HG02588 (cell line): ENCODE results near the gene NSF.
"Not testable (repeated sequence)": the region's sequence is repeated elsewhere in the genome, so short reads cannot be mapped to it uniquely, and the experiment has no call there.

ENCODE experiments used
- ATAC-seq: cut with Tn5 transposase; IDR thresholded peaks from one replicate; pipeline ENCODE4 v1.9.1; 2021; ENCODE audit warnings: mild to moderate bottlenecking, moderate library complexity; ENCODE audit not compliant: unreplicated experiment

Gene NSF

DNA sequence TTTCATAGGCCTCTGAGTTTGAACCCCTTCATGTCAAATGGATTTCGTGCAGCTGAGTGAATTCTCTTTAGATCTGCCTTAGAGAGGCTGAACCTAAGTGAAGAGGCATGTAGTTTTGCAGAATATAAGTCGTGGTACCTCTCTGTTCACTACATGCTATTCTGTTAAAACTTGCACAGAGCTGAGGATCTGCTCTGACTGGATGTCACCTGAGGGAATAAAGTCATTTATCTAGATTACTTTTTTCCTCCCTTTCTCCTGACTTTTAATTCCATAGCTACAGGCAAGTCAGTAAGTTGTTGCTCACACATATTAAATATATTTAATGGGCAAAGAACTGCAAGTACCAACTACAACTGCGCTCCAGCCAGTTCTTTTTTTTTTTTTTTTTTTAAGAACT is 163.3 kb downstream of the NSF start:
- no peak for ATAC-seq

DNA sequence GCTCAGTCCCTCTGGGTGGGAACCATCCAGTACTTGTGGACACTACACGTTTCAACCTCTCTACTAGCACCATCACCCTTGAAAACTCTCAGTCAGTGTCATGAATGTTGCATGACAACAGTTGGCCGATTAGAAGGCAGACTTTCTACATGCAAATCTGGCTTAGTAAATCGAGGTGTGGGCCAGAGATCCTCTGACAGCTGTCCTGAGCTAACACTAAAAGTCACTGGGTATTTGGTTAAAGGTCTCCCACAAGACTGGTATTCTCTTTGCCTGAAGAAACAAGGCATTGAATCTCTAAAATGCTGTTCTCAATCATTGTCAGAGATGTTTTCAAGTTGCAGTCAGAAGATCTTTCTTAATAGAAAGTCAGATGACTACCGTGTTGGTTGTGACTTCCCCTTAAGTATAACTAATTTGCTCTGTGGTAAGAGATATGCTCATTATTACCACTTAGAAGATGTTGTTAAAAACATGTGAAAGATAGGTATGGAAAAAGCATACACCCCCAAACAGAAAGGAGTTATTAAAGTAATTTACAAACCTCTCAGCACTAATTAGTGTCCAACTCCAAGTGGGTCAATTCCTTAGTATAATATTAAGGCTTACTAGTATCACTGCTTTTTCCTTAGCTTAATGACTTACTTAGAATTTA is 165.7 kb downstream of the NSF start:
- no peak for ATAC-seq

DNA sequence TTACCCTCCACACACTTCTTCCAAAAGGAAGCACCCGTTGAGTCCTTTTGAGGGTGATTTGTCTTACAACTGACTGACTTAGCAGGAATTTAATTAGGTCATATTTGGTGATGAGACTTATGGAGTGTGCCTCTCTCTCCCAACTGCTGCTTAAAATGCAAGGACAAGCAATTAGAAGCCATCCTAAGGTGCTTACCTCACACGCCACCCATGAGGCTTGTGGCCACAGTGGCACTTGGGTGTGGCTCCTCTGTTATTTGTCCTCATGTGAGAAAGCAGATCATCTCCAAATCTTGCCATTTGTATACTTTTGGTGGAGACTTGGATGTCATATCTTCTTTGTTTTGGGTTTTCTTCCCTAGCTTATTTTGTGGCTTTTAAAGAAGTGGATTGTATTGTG is 166.4 kb downstream of the NSF start:
- ATAC-seq, result no peak

DNA sequence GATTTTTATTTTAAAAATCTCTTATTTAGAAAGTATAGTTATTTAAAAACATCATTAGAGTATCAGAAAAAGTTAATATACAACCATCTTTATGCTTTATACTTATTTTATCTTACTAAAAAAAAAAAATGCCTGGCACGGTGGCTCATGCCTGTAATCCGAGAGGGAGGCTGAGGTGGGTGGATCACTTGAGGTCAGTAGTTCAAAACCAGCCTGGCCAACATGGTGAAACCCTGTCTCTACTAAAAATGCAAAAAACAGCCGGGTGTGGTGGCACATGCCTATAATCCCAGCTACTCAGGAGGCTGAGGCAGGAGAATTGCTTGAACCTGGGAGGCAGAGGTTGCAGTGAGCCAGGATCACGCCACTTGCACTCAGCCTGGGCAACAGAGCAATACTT is 167.1 kb downstream of the NSF start:
- not testable (repeated sequence) for ATAC-seq

DNA sequence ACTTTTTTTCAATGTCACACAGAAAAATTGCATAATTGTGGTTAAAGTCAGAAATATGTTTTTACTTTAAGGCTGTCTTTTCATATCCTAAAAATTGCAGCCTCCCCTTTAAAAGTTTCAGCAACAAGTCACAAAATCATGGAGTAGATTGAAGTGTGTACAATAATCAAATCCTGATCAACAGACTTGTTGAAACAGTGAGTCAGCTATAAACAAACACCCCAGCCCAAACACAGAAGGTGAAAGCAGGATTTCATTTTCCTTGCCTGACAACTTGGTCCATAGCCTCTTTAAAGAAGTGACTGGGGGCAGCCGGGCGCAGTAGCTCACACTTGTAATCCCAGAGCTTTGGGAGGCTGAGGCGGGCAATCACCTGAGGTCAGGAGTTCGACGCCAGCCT is 168.1 kb downstream of the NSF start:
- ATAC-seq, result no peak

DNA sequence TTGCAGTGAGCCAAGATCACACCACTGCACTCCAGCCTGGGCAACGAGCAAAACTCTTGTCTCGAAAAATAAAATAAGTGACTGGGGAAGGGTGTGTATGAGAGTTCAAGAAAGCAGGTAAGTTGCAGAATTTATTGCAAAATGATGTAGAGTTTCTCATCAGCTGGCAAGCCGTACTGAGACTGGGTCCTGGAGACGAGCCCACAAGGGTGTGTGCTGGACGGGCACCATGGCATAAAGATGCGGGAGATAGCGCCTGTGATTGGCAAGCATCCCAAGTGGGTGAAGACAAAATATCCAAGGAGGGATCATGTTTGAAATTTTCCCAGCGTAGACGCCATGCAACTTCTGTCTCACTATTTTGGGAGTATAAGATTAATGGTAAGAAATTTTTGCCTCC is 168.7 kb downstream of the NSF start:
- ATAC-seq, result no peak

DNA sequence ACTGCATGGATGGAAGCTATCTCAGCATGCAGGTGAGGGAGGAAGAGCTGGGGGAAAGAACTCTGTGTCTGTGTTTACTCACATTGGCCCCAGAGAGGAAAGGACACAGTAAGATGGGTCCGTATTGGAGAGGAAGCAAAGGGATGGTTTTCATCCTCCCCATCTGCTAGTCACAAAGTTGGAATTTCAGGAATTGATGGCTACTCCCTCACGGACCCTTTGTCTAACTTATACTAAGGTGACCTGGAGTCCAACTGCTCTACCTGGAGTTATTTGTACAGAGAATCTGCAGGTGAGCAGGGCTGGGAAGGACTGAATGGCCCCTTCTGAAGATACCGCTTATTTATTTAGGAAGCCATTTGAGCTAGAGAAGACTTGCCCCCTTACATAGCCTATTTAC is 172.9 kb downstream of the NSF start:
- no peak for ATAC-seq

DNA sequence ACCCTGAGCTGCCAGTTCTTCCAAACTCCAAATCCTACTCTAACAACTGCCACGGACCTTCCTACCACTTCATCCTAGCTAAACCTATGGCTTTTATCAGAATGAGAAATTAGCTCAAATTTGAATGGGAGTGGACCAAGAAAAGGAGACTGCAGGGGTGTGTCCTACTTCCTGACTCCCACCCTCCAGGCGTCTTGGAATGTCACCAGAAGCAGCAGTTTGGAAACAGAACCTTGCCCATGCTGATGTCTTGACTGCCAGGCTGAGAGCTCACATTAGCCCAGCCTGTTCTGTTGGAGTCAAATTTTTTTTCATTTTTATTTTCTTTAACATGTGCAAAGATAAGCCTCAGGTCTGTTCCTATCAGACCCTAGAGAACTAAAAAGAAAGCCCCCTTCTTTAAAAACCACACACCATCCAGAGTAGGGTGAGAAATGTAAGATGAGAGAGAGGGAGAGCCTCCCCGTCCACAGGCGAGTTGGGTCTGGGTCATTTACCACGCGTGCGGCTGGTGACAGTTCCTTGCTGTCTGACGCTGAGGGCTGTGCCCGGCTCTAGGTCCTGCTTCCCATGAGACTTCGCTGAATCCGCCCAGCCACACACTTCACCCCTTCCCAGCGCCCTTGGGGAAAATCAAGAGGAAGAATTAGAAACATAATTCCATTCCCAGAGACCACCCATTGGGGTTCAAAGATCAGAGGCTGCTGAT is 173.7 kb downstream of the NSF start:
- ATAC-seq, result no peak

DNA sequence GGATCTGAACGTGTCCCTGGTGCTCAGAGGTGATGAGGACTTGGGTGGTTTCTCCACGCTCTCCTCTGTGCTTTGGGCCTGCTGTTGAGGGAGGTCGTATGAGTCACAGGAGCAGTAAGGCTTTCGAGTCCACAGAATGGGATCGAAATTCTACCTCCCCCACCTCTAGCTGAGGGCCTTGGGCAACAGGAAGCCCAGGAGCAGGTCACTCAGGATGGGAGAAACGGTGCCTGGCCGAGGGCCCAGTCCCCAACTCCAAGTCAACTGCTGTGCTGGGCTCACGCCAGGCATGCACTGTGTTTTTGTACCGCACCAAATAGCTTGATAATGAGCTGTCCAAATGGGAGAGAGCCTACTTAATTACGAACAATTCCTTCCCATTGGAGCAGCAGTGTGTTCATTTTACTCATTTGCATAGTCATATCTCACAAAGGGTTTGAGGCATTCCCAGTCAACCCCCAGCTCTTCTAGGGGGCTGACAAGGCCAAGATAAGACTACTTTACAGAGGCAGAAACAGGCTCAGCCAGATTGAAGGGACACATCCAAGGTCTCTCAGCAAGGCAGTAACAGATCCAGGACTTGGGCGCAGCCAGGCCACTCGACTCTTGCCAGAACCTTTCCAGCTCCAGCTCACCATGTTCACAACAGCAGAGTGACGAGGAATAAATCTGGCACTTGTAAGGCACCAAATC is 174.4 kb downstream of the NSF start:
- no peak for ATAC-seq

DNA sequence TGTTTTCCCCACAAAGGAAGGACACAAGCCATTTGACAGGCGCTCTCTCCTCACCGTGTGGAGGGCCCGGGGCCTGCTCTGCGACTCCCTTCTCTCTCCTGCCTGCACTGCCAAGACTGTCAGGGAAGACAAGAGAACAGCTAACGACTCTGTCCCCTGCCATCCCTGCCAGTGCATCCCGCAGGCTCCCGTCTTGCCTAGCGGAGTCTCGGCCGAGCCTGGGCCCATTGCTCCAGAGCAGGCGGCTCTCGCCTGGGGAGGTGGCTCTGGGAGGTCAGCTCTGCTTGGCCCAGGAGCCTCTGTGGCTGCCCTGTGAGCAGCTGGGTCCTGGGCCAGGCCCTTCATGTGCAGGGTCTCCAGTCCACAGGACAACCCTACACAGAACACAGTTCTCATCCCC is 175.0 kb downstream of the NSF start:
- no peak for ATAC-seq

DNA sequence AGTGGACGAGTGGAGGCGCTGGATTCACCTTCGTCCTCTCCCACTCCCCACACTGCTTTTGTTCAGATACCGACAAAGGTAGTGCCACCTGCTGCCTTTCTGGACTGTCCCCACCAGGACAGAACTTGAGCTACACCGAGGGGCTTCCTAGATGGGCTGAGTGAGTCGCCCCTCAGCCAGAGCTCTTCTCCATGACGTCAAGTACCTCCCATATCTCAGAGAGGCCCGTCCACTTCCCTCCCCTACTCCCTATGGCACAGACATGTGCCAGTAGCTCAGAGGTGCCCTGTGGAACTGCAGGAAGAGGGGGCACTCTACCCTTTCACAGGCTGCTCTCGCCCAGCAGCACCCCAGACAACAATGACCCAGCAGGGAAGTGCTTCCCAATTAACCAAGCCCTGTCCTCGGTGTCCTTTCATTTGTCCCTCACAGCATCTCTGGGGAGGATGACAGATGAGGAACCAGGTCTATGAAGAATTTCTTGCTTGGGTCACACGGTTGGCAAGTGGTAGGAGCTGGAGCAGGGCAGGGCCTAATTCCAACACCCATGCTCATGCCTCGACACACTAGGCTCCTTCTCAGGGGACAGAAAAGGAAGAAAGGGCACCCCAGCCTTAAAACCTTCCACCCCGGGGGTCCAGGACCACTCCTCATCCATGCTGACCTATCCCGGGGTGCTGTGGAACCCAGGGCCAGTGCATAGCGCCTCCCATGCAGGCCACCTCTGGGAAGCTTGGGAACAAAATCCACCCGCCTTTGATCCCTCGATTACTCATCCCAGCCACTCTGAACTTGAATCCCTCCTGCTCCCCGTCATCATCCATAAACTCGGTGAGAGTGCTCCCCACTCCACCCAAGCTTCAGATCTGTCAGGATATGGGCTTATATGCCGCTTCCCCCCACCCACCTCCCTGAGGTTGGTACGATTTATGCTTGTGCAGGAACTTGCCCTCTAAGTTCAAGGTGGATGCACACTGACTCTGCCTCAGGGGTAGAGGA is 176.3 kb downstream of the NSF start:
- no peak for ATAC-seq

DNA sequence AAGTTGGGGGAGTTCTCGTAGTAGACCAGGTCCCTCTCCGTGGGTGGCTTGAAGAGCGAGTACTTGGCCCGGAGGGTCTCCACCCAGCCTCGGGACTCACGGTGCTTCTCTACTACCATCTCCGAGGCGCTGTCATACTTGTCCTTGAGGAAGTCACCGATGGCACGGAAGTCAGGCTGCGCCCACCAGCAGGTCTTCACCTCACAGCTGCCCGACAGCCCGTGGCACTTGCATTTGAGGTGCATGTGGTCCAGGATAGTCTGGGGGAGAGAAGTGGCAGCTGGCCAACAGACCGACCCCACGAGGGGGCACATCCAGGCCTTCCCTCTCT is 178.0 kb downstream of the NSF start:
- no peak for ATAC-seq

DNA sequence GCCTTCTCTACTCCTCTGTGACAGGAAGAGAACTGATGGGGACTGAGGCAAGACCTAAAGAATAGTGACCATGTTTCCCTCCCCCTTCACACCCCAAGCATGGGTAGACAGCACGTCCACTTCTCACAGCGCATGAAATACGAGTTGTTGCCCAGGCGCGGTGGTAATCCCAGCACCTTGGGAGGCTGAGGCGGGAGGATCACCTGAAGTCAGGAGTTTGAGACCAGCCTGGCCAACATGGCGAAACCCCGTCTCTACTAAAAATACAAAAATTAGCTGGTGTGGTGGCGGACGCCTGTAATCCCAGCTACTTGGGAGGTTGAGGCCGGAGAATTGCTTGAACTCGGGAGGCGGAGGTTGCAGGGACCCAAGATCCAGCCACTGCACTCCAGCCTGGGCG is 178.4 kb downstream of the NSF start:
- ATAC-seq, result not testable (repeated sequence)

DNA sequence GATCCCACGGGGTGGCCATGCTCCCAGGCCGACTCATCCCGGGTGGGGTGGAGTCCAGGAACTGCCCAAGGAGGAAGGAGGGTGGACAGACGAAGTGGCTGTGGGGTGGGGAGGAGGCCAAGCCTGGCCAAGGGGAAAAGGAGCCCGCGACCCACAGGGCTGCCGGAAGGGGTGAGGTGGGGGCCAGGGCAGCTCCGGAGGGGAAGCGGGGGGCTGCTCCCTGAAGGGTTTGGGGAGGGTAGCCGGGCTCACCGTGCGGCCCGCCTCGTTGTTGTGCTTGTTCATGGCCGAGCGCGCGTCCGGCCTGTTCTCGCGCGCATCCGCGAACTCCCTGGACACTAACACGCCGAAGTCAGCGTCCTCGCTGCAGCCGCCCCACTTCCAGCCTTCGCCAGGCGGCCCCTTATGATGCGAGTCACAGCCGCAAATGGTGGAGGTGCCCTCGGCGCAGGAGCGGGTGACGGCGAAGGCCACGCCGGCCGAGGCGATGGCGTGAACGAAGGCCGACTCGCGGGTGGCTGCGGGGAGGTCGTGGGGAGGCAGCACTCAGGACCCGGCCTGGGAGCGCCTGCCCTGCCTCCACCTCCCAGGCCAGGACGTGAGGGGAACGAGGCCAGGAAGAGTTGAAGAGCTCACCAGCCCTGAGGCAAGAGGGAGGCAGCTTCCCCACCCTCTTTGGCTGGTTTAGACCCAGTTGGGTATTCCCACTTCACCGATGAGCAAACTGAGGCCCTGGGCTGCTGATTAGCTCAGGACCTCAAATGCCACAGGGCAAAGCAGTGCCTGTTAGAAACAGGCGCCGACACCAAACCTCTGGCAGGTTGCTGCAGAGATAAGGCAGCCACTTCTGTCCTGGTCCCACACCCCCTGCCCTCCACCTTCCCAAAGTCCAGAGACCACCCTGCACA is 179.3 kb downstream of the NSF start:
- no peak for ATAC-seq

DNA sequence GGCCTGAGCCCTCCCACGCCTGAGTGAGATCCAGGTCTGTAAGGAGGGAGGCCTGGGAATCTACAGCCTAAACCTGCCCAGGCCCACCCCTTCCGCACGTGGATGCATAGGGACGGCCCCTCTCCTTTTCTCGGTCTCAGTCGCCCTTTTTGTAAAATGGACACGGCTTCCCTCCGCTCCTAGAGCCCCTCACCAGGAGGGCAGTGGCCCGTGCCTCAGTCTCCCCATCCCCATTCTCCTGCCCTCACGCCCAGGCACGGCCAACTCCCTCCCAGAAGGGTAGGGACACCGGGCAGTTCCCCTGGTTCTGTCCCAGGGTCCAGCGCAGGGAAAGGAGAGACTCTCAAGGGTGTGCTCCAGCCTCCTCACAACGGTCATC is 180.0 kb downstream of the NSF start:
- no peak for ATAC-seq

DNA sequence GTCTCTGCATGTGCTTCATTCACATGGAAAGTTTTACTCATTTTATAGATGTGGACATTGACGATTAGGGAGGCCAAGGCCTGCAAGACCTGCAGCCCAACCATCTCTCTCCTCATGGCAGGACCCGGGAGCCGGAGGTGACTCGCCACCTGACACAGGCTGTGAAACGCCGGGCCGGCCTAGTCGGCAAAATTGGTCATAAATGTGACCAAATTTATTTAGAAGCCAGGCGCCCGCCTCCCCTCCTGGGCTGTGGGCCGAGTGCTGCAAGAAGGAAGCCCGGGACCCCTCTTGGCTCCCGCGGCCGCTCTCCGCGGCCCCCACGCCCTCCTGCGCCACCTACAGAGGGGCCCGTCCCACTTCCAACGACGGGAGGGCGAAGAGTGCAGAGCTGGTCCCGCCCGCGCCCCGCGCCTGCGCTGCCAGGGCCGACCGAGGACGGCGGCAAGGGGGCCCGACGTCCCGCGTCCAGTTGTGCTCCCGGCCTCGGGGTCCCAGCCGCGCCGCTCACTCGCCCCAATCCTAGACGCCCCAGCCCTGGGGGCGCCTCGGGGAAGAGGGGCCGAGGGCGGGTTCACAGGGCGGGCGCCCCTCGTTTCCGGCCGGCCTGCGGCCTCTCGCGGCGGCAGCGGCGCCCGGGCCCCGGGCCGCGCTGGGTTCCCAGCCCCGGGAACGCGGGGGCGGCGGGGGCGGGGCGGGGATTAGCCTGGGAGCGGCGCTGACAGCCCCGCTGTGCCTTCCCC is 180.5 kb downstream of the NSF start:
- ATAC-seq, result no peak

DNA sequence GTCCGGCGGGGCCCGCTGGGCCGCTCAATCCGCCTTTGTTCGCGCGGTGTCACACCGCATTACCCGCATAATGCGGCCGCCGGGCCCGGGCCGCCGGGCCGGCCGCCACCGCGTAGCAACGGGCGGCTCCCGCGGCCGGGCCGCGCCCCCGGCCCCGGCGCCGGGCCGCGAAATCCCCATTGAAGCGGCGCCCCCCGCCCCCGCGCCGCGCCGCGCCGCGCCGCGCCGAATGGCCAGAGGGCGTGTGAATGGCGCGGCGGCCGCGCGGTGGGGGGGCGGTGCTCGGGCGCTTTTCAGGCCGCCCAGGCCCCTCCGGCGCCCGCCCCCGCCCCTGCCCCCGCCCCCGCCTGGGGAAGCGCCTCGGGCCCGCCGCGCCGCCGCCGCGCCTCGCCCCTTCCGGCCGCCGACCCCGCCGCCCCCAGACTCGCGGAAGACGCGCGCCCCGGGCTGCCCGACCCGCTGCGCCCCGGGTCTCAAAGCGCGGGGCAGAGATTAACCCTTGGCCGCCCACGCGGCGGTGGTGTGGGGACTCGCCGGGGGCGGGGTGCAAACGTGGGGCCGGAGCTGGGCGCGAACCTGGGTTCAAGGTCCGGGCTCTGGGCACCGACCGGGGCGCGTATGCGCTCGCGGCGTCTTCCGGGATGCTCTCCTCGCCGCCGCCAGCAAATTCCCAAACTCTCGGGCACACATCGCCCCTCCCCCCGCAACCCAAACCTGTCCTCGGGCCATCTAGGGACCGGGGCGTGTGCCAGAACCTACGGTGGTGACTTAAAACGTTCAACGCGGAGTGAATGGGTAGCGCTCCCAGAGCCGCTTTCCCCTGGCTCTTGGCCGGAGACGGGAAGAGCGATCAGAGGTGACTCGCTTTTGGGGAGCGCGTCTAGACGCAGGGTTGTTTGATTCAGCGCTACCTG is 181.3 kb downstream of the NSF start:
- ATAC-seq, result no peak

DNA sequence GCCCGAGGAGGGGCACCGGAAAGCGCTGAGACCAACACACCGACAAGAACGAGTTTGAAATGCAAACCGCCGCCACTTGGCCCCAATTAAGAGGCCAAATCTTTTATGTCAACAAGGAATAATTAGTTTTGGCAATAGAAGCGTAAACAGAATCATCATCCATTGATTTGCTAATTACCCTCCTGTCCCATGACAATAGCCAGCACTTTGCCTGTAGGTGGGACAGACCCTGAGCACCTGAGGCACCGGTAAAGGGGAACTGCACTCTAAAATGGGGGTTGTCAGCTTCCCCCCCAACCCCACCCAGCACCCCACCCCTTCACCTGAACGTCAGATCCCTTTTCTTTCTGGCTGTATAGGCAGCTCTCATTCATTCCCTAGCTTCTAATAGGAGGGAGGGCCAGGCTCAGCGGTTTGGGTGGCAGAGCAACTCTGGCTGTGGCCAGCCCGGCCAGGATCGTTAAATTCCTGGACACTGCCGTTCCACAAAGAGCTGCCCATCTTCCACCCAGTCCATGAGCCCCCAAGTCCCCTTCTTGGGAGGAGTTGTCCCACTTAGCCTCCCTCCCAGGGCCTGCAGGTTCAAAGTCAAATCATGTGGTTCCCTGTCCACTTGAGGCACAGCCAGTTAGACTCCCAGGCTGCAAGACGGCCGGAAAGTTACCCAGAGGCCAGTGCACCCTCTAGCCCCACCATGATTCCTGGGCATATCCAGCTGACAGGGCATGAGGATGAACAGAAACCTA is 182.2 kb downstream of the NSF start:
- no peak for ATAC-seq
